ENCODE data around the gene ENSA. TPM values are rescaled to one million over a fixed set of nuclear protein-coding genes. Genes with fewer than 3 reads are reported as not detected.
A peak's percentile ranks its signal among the peaks of the same experiment; 100 is the strongest.
"Not testable (repeated sequence)": the region's sequence is repeated elsewhere in the genome, so short reads cannot be mapped to it uniquely, and the experiment has no call there.

ENSA gene
- total and polyA plus RNA-seq, 12 donors = 91.8 to 215 (median 112) TPM

DNA sequence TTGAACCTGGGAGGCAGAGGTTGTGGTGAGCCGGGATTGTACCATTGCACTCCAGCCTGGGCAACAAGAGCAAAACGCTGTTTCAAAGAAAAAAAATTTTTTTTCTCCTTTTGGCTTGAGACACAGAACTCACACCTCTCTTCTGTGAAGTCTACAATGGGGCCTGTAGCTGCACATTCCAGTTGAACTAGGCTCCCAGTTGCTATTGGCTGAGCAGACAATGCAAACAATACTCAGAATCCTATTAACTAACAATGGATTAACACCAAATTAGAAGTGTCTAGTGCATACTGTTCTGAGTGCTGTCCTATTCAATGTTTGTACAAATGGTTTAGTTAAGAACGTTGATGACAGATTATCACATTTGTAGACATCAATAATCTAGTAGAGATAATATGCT is 32.4 kb downstream of the ENSA start:
- H3K27ac ChIP-seq = no peak overlapping the region
- TF ChIP-seq, protein P1, sequence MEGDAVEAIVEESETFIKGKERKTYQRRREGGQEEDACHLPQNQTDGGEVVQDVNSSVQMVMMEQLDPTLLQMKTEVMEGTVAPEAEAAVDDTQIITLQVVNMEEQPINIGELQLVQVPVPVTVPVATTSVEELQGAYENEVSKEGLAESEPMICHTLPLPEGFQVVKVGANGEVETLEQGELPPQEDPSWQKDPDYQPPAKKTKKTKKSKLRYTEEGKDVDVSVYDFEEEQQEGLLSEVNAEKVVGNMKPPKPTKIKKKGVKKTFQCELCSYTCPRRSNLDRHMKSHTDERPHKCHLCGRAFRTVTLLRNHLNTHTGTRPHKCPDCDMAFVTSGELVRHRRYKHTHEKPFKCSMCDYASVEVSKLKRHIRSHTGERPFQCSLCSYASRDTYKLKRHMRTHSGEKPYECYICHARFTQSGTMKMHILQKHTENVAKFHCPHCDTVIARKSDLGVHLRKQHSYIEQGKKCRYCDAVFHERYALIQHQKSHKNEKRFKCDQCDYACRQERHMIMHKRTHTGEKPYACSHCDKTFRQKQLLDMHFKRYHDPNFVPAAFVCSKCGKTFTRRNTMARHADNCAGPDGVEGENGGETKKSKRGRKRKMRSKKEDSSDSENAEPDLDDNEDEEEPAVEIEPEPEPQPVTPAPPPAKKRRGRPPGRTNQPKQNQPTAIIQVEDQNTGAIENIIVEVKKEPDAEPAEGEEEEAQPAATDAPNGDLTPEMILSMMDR (IDR thresholded peaks at IDR 0.05) = no peak
- no peak for TF ChIP-seq POLR2A (IDR thresholded peaks at IDR 0.05)
- 72 to 79% (median 76%) methylated on average over 3 of the region's 3 CpGs for WGBS, 4 donors
- no peak for DNase-seq
- no peaks in the 10 kb centered on the region for H3K9me3 ChIP-seq (replicated peaks in 1 of 3)
- intact Hi-C loops (cut with DNase I) = no loop called here
- H3K36me3 ChIP-seq (replicated peaks in 1 of 2) = no peaks in the 10 kb centered on the region
- no peaks in the 10 kb centered on the region for H3K27me3 ChIP-seq
- no peaks in the 10 kb centered on the region for H3K4me1 ChIP-seq (replicated peaks in 1 of 2)
- H3K4me3 ChIP-seq = no peak overlapping the region

DNA sequence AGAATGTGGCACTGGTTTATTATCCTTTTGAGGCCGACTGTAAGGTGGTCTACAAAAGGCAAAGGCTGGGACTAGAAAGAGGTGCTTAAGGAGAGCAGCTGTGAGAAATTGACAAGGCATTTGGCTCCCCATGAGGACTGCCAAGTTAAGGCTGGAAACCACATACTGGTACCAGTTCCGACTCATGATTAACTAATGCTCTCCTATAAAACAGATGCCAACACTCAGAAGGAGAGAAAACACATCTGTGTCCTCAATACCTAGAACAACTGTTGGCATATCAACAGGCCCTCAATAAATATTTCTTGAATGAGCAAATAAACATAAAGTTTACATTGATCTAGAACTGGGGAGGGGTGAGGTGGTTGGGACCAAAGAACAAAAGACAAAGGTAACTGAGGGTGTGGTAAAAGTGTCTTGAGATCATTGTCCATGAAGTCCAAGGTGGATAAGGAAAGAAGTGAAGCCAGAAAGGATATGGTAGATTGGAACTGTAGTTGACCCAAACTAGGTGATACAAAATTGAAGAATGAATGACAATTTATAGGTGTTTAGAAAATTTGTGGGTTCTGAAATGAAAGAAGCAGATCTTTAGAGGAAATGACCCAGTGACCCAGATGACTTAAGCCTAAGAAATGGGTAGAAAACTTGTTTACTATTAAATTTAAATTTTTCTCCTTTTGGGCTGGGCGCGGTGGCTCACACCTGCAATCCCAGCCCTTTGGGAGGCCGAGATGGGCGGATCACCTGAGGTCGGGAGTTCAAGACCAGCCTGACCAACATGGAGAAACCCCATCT is 33.1 kb downstream of the ENSA start:
- Histone ChIP-seq H3K27me3 (no peaks in the 10 kb centered on the region), H3K27ac (no peak overlapping the region), H3K9me3 (replicated peaks in 1 of 3) (no peaks in the 10 kb centered on the region), H3K4me3 (no peak overlapping the region), H3K36me3 (replicated peaks in 1 of 2) (no peaks in the 10 kb centered on the region), H3K4me1 (replicated peaks in 1 of 2) (no peaks in the 10 kb centered on the region)
- 89 to 96% (median 91%) methylated on average over 7 of the region's 7 CpGs for WGBS, 4 donors
- intact Hi-C loops (cut with DNase I) = no loop called here
- TF ChIP-seq POLR2A (IDR thresholded peaks at IDR 0.05) = no peak
- TF ChIP-seq, protein P1 (IDR thresholded peaks at IDR 0.05) = no peak
- no peak for DNase-seq

DNA sequence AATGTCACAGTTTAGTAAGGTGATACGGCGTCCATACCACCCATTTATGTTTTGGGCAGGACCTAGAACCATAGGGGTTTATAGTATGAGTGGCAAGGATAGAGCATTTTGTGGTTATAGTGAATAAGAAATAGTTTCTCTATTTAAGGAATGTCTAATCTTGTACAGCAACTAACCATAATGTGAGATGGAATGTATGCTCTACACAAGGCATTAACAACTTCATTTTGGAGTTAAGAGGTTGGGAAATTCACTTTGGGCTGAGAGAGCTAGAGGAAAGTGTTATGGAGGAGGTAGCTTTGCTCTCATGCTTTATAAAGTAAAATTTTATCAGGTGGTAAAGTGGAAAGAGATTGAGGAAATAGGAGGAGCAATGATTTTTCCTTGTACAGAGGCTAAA is 47.0 kb downstream of the ENSA start:
- no peak overlapping the region for H3K27ac ChIP-seq
- H3K36me3 ChIP-seq (replicated peaks in 1 of 2) = peaks cover 0 to 3% of the 10 kb centered on the region in 2 donors
- DNase-seq = no peak
- no peaks in the 10 kb centered on the region for H3K9me3 ChIP-seq (replicated peaks in 1 of 3)
- peaks cover 8 to 9% of the 10 kb centered on the region in 2 donors for H3K4me1 ChIP-seq (replicated peaks in 1 of 2)
- TF ChIP-seq, protein P1 (IDR thresholded peaks at IDR 0.05) = no peak
- no peak for TF ChIP-seq POLR2A (IDR thresholded peaks at IDR 0.05)
- intact Hi-C loops (cut with DNase I) = no loop called here
- no peak overlapping the region for H3K4me3 ChIP-seq
- WGBS, 4 donors = 71 to 100% (median 95%) methylated on average over 2 of the region's 2 CpGs
- H3K27me3 ChIP-seq = no peaks in the 10 kb centered on the region

DNA sequence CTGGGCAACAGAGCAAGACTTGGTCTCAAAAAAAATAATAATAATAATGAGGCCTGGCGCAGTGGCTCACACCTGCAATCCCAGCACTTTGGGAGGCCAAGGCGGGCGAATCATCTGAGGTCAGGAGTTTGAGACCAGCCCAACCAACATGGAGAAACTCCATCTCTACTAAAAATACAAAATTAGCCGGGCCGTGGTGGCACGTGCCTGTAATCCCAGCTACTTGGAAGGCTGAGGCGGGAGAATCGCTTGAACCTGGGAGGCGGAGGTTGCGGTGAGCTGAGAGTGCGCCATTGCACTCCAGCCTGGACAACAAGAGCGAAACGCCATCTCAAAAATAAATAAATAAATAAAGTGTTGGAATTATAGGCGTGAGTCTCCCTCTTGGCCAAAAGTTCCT is 47.5 kb downstream of the ENSA start:
- 96 to 98% (median 97%) methylated on average over 14 of the region's 14 CpGs for WGBS, 4 donors
- H3K36me3 ChIP-seq (replicated peaks in 1 of 2); H3K27me3 ChIP-seq; H3K4me1 ChIP-seq (replicated peaks in 1 of 2); intact Hi-C loops (cut with DNase I); H3K9me3 ChIP-seq (replicated peaks in 1 of 3); H3K4me3 ChIP-seq; H3K27ac ChIP-seq: not testable (repeated sequence)
- DNase-seq = peak in 1 of 7 donors; percentile 13

DNA sequence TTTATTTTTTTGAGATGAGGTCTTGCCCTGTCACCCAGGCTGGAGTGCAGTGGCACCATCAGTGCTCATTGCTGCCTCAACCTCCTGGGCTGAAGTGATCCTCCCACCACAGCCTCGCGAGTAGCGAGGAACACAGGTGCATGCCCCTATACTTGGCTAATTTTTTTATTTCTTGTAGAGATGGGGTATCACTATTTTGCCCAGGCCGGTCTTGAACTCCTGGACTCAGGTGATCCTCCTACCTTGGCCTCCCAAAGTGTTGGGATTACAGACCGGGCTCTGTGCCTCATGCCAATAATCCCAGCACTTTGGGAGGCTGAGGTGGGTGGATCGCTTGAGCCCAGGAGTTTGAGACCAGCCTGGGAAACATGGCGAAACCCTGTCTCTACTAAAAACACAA is 48.0 kb downstream of the ENSA start:
- H3K27me3 ChIP-seq; H3K9me3 ChIP-seq (replicated peaks in 1 of 3); intact Hi-C loops (cut with DNase I); H3K27ac ChIP-seq; H3K4me3 ChIP-seq; H3K4me1 ChIP-seq (replicated peaks in 1 of 2): not testable (repeated sequence)
- peak in 1 of 7 donors; percentile 16 for DNase-seq
- WGBS, 4 donors = 95 to 99% (median 98%) methylated on average over 5 to 7 of the region's 7 CpGs
- H3K36me3 ChIP-seq (replicated peaks in 1 of 2) = peaks cover 0 to 12% of the 10 kb centered on the region in 2 donors

DNA sequence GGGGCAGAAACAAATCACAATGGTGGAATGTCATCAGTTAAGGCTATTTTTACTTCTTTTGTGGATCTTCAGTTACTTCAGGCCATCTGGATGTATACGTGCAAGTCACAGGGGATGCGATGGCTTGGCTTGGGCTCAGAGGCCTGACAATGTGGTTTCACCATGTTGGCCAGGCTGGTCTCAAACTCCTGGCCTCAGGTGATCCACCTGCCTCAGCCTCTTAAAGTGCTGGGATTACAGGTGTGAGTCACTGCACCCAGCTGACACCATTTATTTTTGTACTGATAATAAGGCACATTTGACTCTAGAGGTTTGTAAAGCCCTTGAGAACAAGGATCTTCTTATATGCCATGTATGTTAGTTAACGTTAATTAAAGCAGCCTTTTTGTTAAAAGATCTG is 48.4 kb downstream of the ENSA start:
- DNase-seq = peak in 1 of 7 donors; percentile 11
- WGBS, 4 donors = 88 to 97% (median 95%) methylated on average over 1 to 3 of the region's 3 CpGs
- H3K36me3 ChIP-seq (replicated peaks in 1 of 2) = peaks cover 0 to 17% of the 10 kb centered on the region in 2 donors
- intact Hi-C loops (cut with DNase I); H3K27me3 ChIP-seq; H3K9me3 ChIP-seq (replicated peaks in 1 of 3); H3K4me3 ChIP-seq; H3K27ac ChIP-seq: not testable (repeated sequence)
- peaks cover 11 to 13% of the 10 kb centered on the region in 2 donors for H3K4me1 ChIP-seq (replicated peaks in 1 of 2)

All from adrenal gland (tissue), 12 donors.